HG02973 (cell line): ENCODE results near the gene ARSJ.

Experiments
- ATAC-seq: cut with Tn5 transposase; IDR thresholded peaks from one replicate; pipeline ENCODE4 v1.9.1; 2021; ENCODE audit warnings: moderate library complexity; ENCODE audit not compliant: unreplicated experiment

Gene ARSJ

DNA sequence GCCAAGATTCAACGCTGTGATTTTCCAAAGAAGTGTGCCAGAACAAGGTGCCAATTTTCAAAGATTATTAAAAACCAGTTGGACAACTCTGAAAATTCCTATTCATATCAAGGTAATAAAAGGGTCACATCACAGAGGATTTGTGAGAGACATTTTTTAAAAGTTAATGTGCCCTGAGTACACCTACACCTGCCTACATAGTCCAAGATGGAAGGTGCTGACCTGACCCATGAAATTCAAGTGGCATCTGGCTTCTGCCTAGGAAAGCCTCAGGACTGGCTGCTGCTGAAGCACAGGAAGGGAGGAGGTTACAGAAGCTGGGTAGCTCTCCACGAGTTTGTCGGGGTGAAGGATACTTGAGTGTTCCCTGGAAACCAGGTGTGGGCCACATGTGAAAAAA, 11.4 kb upstream of the ARSJ start:
- no peak for ATAC-seq

- no peak for ATAC-seq
Observed at GRCh38 chr4:113987382-113987941, 8.0 kb upstream of the ARSJ start.

DNA sequence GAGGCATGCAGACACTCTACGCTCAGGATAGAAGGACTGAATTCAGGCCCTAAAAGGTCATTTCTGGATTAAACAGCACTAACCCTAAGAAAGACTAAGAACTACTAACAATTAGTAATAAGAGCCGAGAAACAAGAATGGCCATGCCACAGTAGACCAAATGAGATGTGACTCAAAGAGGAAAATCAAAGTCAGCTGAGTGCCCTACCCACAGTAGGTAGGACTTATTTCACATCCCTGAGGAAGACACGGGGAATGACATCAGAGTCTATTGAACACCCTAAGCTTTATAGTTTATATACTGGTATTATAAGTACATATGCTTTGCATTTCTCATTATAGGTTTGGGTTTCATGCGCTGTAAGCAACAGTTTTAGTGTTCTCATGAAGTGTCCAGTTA, 2.7 kb upstream of the ARSJ start:
- ATAC-seq = no peak

- ATAC-seq = no peak
Observed at GRCh38 chr4:113981591-113981990, 2.1 kb upstream of the ARSJ start.

DNA sequence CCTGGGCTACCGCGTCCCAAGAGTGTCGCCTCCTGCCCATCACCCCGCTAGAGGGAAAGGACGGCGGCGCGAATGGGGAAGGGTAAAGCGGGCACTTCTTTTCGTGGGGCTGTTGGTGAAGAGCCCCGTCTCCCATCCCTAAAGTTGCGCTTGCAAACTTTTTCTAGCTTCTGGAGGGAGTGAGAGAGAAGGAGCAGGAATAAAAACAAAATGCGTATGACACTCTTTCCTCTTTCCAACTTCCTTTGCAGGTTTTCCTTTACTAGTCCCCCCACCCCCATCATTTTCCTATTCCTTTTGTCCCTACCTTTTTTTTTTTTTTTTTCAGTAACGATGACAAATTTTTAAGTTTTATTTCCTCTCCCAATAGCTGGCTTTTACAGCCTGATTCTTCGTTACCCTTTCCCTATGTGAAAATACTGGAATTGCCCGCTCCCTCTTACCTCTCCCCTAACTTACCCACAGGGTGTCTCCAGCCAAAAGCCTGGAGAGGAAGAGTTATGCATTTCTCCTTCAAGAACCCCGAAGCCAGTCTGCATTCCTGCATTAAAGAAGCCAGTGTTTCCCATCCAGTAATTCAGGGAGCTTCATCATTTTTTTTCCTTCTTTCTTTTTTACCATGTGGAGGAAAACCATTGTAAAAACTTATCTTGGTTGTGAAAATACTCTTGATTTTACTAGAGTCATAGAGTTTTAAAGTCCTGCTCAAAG, 613 bp upstream of the ARSJ start:
- ATAC-seq = no peak

DNA sequence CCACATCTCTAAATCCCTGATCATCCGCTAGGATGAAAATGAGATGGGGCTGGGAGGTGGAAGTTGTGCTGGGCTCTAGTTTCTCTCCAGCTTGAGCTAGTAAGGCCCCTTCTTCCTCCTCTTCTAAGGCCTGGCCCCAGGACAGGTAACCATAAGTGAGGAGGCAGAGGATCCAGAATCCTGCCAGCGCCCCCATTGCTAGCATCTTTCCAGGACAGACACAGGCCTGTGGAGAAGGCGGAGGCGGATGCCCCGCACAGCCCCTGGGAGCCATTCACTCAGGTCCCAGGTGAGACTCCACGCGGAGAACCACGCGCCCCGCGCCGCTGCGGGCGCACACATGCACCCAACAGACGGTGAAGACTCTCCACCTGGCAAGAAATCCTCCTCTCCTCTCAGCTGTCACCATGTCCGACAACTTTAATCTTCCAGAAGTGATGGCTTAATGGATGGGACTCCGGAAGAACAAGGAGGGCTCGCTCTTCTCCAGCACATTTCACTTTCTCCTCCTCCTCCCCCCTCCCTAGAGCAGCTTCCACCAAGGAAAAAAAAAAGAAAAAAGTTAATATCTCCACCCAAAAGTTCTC, 793 bp downstream of the ARSJ start:
- ATAC-seq = no peak

DNA sequence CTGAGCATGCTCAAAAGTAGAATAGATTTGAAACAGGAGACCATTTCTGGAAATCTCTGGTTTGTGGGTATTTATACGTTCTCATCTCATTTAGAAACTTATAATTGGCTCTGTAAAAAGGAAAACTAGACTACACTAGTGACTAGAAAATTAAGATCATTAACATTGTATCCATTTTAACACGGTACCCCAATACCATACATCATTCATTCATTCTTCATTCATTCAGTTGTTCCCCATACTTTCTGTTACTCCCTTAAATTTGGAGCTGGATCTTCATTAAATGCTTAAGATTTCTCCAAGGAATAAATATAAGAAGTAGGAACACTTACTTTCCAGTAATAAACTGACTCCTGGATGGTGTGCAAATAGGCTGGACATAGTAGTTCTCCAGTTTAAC, 1.3 kb downstream of the ARSJ start:
- no peak for ATAC-seq

DNA sequence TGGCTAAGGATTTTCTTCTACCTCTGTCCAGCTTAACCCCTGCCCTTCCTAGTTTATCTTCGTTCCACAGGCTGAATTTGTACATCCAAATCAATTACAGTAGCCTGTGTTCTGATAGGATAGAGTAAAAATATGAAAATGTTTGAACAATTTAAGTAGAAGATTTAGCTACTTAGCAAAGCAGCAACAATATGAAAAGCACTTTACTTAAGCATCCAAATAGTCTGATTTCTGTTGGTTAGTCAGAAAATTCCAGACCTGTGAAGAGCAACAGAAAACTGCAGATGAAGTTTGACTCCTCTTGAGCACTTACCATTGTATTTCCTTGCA, 2.0 kb downstream of the ARSJ start:
- no peak for ATAC-seq

DNA sequence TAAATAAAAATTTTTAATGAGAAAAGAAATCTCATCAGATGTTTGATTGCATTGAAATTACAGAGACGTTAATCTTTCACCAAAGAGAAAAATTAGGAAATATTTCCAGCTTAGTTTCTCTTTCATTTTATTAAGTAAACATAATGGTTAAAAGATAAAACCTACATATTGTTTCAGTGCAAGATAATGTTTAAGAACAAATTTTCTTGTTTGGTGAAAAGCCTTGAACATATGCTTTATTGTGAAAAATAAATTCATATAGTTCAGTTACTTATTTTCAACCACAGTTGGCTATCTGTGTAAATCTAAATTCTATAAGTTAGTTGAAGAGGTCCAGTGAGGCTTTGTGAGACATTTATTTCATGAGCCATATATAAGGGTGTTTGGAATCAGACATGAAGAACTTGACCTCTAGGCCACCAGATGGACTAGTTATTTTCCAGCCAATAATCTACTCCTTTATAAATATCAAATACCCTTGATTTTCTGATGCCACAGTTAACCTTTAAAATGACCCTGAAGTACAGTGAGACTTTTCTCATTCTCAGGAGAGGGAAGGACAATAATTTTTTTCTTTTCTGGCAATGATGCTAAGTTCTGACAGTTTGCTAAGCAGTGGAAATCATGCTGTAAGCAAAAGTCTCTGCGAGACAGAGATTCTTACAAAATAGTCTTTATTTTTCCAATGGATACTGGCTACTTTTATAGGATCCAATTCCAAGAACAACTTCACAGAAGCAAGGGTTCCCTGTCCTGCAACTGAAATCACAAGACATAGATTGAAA, 2.5 kb downstream of the ARSJ start:
- no peak for ATAC-seq

DNA sequence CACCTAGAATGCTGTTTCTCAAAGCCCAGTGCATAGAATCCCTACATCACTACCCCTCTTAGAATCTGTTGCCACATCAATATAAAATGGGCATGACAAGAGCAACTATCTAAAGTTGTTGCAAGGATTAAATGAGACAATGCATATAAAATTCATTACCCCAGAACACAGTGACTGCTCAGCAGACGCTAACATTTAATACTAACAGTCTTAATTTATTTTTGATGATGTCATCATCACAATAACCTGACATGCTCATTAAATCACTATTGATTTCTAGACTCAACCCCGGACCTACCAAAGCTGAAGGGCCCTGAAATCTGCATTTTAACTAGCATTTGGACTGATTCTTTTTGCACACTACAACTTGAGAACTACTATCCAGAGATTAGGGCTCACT, 3.9 kb downstream of the ARSJ start:
- no peak for ATAC-seq

- no peak for ATAC-seq
Observed at GRCh38 chr4:113974467-113974866, 5.0 kb downstream of the ARSJ start.

DNA sequence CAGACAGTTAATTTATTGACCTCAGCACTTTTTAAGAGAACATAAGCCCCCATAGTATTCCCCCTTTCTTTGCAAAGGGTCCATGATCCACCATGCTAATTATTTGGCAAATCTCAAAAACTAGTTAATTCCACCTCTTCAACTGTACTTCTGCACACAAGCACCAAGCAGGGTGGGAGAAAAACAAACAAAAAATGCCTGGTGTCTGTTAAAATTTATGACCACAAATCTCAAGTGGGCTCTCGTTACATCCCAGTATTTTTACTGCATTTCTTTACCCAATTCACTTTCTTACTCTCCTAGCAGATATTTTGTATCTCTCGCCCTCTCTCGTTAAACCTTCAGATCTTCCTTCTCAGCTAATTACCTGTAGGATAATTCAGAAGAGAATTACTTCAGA, 6.1 kb downstream of the ARSJ start:
- no peak for ATAC-seq

DNA sequence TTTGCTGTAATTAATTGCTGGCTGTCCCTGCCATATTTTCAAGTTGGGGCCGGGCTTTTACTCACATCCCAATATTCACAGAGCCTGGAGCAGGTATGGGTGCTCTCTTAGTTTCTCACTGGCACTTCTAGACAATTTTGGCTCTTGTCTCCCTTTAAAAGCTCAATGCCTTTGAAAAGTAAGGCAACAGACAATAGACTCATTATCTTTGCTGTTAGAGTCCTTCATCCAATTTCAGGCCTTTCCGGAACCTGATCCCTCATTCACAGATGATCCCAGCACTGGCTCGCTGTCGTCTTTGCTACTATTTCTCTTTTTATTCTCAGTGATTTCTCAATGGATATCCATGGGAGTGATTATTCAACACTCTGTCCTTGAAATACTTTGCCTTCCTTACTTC, 6.7 kb downstream of the ARSJ start:
- ATAC-seq = no peak

- no peak for ATAC-seq
Observed at GRCh38 chr4:113971706-113972360, 7.6 kb downstream of the ARSJ start.

DNA sequence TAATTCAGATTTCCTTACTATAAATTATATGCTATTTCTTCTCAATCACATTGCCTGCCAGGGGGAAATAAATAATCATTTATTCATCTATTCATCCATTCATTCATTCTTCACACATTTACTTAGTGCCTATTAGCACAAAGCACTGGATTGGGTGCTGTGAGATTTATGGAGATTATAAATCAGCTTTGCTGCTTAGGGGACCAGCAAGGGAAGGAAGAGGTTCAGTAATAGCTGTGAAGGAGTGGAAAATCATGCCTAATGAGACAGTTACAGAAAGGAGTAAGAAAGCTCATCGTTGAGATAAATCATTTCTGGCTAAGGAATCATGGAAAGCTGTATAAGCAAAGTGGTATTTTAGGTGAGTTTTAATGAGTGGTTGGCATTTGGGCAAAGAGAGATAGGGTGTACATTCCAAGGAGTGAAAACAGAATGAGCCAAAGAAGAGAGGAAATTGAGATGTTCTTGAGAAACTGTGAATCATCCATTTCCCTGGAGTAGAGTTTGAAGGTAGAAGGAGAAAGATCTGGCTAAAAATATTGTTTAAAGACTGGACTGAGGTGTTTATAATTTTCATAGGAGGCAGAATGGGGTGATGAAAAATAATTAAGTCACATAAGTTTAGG, 9.6 kb downstream of the ARSJ start:
- no peak for ATAC-seq

- no peak for ATAC-seq
Observed at GRCh38 chr4:113968473-113968872, 11.0 kb downstream of the ARSJ start.

DNA sequence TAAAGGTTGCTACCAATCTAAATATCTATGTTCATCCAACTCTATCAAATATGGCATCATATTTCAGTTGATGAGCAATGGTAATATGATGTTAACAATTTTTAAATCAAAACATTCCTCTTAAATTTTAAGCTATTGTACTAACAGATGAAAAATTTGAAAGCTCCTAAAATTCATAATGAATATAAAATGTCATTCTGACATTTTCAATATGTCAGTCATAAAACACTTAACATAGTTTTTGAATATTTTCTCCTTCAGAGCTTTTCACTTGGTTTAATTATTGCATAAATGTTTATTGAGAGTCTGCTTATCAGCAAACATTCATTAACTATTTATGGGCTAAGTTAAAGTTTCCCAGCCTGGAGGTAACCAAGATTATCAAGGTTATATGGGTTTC, 11.8 kb downstream of the ARSJ start:
- no peak for ATAC-seq

- no peak for ATAC-seq
Observed at GRCh38 chr4:113962719-113963265, 16.7 kb downstream of the ARSJ start.

- ATAC-seq = no peak
Observed at GRCh38 chr4:113962016-113962347, 17.5 kb downstream of the ARSJ start.

DNA sequence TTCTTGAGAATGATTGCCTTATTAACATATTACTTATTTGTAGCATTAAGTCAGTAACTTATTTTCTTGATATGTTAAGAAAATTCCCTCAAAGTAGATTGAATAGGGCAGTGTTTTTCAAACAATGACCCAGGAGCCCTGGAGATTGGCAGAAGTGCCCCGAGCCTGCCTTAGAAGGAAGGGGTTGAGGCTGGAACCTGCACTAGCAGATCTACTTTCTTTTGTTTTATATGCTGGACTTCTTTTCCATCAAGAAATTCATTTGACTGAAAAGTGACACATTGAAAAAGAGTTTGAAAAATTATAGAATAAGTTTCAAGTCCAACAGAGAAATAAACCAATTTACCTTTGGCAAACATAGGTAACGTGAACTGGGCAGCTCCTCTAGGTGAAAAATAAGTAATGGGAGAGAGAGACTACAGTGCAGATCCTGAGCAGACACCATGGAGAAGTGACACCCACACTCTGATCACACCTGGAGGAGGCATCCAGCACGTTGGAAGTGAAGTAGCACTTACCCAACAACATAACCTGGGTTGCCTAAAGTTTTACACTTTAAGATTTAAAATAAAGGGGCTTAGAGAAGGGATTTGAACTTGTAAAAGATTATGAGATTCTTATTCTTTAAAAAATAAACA, 18.6 kb downstream of the ARSJ start:
- no peak for ATAC-seq
